Posterior vena cava (tissue), 2 donors: Measurements from ENCODE around the gene ADGRV1. TPM values are rescaled to one million over a fixed set of nuclear protein-coding genes. Genes with fewer than 3 reads are reported as not detected.
"Not testable (repeated sequence)": the region's sequence is repeated elsewhere in the genome, so short reads cannot be mapped to it uniquely, and the experiment has no call there.

Experiments
- DNase-seq: peaks from one replicate; pipeline ENCODE4 v3.0.0-alpha.2; 2020; ENCODE audit warnings: low spot score
- intact Hi-C, 2 donors: fragments of 100-400 bp; cut with DNase I; formaldehyde crosslinking; loops; one replicate each; pipeline versions ENCODE4 v1.14.1 to v1.14.2; 2022 to 2023
- total RNA-seq, 2 donors: library from RNA; stranded (reverse); fragmentation: NEBNext Ultra II Directional; extraction: Animal tissue kit (Norgen Biotek cat#: 25700); gene quantifications; one replicate each; pipeline ENCODE4 v1.2.1, GENCODE V29; 2021
- donor health status: DM: yes; HTN: yes; CAD: no.
- donor health status: DM: yes; HTN: yes; CAD: no.

ADGRV1 gene
- total RNA-seq, 2 donors from 2014 or later, result 0.19 TPM; not detected in 1

DNA sequence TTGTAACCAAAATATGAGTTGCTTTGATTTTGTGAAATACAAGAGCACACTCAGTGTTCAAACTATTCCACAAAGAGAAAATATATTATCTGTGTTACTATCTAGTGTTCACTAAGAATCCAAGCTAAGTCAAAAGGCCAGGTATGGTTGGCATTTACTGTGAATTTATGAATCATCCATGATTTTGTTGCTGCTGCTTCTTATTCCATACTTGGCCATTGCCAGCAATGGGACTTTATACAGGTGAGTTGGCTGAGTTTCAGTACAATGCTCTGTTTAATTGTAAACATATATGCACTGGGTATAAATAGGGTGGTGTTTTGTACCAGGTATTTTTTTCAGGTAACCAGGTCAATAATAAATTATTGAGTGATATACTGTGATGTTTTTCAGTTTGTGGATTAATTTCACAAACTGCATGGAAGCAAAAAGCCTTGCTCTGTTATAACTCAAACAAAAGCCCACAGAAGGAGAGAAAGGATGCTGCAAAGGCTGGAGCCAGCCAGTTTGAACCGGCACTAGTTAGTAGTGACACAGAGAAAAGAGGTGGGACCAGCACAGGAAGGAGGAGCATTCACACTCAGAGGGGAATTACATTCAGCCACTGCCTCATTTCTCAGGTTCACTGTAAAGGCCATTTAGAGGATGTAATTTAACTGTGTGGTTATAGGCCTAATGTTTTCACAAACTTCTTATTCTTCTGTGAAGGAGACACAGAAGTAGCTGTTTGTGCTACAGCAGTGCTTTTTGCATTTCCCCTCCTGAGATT is 381.8 kb downstream of the ADGRV1 start:
- no peak for DNase-seq
- intact Hi-C loops, result no loop called here

GRCh38 chr5:90941002-90941720 is 382.6 kb downstream of the ADGRV1 start:
- intact Hi-C loops, result no loop called here
- DNase-seq, result no peak

DNA sequence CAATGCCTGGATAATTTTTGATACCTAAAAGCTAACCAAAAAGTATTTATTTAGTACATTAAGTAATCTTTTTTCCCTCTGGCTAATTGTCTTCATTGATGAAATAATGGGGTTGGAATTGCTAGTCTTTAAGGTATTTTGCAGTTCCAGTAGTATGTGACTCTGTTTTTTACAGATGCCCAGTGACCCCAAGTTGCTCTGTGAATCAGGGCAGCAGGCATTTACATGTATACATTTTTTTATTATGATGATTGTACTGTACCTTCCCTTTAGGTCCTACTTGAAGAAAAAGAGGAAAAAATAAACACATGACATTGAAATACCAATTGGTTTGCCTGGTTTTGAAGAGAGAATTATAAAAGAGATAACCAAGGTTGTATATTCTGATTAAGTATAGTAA is 385.5 kb downstream of the ADGRV1 start:
- DNase-seq, result no peak
- intact Hi-C loops, result no loop called here

DNA sequence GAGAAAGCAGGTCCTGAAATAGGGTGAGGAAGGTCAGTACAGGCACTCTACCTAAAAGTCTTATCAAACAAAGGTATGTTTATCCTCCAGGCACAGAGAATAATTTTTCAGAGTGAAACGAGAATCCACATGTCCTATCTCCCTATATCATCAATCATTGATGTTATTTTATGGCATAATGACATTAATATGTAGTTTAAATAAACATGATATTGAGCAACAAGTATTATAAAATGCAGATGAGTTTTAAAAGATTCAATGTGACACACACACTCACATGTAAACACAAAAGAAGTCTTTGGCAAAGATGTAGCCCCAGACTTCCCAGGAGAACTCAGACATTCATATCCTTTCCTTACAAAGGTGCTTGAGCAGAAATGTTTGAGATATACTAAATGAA is 389.1 kb downstream of the ADGRV1 start:
- no peak for DNase-seq
- intact Hi-C loops, result no loop called here

- intact Hi-C loops, result no loop called here
- DNase-seq, result no peak
These were observed 390.4 kb downstream of the ADGRV1 start for GRCh38 chr5:90948969-90949368.

DNA sequence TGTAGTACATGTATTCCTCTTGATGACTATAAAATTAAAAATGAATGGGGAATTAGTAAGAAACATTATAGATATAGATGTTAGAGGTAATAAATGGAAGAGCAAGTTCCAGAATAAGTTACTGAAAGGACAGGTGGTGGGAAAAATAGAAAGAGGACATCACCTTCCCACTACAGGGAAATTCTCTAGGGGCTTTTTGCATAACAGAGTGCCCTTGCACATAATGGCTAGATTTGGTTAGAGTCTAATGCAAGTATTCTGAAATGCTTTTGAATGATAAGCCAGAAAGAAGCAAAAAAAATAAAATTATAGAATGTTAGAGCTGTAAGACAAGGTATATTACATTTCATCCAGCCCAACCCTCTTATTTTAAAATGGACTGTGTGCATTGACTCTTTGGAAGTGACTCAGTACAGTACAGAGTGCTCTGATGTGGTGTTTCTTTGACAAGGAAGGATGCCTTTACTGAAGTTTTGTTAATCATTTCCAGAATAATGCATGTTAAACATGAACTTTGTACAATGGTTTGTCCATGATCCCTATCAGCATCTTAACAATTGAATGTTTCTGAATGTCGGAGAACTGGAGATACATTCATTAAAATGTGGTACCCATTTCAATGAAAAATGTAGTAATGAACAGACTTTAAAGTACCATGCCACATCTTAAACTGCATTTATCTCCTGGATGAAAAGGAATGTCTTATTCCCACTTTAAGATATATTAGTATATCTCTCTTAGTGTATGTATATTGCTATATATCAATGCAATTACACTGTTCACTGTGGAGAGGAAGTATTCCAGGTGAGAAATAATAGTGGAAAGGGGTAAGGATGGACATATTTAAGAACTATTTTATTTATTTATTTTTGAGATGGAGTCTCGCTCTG is 391.1 kb downstream of the ADGRV1 start:
- no peak for DNase-seq
- intact Hi-C loops, result no loop called here

GRCh38 chr5:90955001-90955635 is 396.5 kb downstream of the ADGRV1 start:
- no peak for DNase-seq
- intact Hi-C loops, result no loop called here

- no peak for DNase-seq
- intact Hi-C loops, result no loop called here
These were observed 398.0 kb downstream of the ADGRV1 start for GRCh38 chr5:90956511-90957097.

GRCh38 chr5:90957906-90958305 is 399.3 kb downstream of the ADGRV1 start:
- intact Hi-C loops, result no loop called here
- DNase-seq, result no peak

DNA sequence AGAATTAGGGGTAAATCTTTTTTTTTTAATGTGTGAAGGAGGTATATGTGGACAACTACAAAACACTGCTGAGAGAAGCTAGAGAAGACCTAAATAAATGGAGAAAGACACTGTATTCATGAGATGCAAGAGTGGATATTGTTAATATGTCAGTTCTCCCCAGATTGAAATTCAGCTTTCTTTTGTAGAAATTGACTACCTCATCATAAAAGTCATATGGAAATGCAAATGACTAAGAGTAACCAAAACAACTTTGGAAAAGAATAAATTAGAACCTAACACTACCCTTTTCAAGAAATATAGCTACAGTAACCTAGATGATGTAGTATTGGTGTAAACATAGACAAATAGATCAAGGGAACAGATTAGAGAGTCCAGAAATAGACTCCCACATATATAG is 400.7 kb downstream of the ADGRV1 start:
- DNase-seq, result no peak
- intact Hi-C loops, result no loop called here

DNA sequence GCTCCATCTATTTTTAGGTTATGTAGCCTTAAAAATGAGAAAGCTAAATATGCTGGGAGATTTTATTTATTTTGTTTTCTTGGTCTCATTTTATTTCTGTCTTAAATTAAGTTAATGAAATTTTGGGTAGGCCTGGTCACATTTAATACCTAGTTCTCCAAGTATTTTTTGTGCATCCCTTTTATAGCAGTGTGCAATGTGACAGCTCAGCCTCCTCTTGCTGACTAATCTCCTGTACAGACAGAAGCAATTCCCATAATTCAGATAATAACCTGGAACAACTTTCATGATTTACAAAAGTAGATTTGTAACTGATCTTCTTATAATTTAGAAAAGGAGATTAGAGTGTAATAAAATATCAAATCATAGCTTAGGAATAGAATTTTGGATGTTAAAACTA is 403.9 kb downstream of the ADGRV1 start:
- intact Hi-C loops, result no loop called here

GRCh38 chr5:90965110-90965685 is 406.6 kb downstream of the ADGRV1 start:
- intact Hi-C loops, result no loop called here
- DNase-seq, result no peak

More for the DNA sequence above, 403.9 kb downstream of the ADGRV1 start:
- DNase-seq, result no peak

- intact Hi-C loops, result no loop called here
- DNase-seq, result no peak
These were observed 408.8 kb downstream of the ADGRV1 start for GRCh38 chr5:90967443-90967842.

GRCh38 chr5:90967851-90968250 is 409.3 kb downstream of the ADGRV1 start:
- intact Hi-C loops, result no loop called here
- no peak for DNase-seq

- intact Hi-C loops, result no loop called here
- DNase-seq, result no peak
These were observed 409.7 kb downstream of the ADGRV1 start for GRCh38 chr5:90968319-90968718.

DNA sequence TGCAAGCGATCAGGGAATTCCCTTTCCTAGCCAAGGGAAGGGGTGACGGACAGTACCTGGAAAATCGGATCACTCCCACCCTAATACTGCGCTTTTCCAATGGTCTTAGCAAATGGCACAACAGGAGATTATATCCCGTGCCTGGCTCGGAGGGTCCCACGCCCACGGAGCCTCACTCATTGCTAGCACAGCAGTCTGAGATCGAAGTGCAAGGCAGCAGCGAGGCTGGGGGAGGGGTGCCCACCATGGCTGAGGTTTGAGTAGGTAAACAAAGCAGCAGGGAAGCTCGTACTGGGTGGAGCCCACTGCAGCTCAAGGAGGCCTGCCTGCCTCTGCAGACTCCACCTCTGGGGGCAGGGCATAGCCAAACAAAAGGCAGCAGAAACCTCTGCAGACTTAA is 411.3 kb downstream of the ADGRV1 start:
- DNase-seq, intact Hi-C loops: not testable (repeated sequence)

DNA sequence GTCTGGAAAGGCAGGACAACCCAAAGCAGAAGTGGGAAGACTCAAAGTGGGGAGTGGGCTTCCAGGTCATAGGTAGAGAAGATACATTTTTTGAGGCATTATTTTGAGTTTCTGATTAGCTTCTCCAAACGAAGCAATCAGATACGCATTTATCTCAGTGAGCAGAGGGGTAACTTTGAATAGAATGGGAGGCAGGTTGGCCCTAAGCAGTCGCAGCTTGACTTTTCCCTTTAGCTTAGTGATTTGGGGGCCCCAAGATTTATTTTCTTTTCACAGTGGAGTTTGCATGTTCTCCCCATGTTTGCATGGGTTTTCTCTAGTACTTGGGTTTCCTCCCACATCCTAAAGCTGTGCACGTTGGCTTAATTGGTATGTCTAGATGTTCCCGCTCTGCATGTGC is 422.6 kb downstream of the ADGRV1 start:
- no peak for DNase-seq
- intact Hi-C loops, result no loop called here

- no peak for DNase-seq
- intact Hi-C loops, result no loop called here
These were observed 423.2 kb downstream of the ADGRV1 start for GRCh38 chr5:90981821-90982220.

DNA sequence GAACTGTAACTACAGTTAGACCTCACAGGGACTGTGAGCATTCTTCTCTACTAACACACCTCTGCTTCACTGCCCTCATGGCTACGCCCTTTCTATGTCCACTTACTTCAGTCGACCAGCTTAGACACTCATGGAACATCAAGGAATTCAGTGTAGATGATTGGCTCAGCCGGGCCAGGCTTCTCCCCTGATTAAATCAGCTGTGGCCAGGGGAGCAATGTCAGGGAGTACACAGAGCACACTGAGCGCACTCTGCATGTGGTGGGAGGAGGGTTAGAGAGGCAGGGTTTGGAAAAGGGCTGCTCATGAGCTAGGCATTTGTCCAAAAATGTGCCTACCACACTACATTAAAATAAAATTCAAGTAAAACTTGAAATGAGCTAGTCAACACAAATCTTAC is 424.0 kb downstream of the ADGRV1 start:
- DNase-seq, result no peak
- intact Hi-C loops, result no loop called here
